ENCODE data around the gene GSTM2.
"Not testable (repeated sequence)": the region's sequence is repeated elsewhere in the genome, so short reads cannot be mapped to it uniquely, and the experiment has no call there.

GRCh38 chr1:109684777-109685176, 16.9 kb downstream of the GSTM2 start:
- not testable (repeated sequence) for TF ChIP-seq EZH2phosphoT487 (IDR thresholded peaks at IDR 0.05; ENCODE audit: borderline replicate concordance); EZH2 (IDR thresholded peaks at IDR 0.05)
